Retinal pigment epithelial cell (primary cell): ENCODE data around the gene SIRT1.

Experiments
- DNase-seq: peaks from one replicate; pipeline ENCODE4 v3.0.0-alpha.2; 2010; ENCODE audit warnings: low read depth
- H3K4me3 ChIP-seq: 2 replicates; pipeline ENCODE4 v1.5.1; 2011; ENCODE audit warnings: mild to moderate bottlenecking, low read length, control low read depth, moderate library complexity
- TF ChIP-seq, protein P1 (sequence below): conservative IDR thresholded peaks from 2 replicates; pipeline ENCODE4 v1.5.1; 2011; ENCODE audit warnings: low read depth, low read length, control low read depth, inconsistent platforms

Gene SIRT1

GRCh38 chr10:67878133-67878532 lies 6.3 kb upstream of the SIRT1 start:
- no peak for DNase-seq
- TF ChIP-seq, protein P1, sequence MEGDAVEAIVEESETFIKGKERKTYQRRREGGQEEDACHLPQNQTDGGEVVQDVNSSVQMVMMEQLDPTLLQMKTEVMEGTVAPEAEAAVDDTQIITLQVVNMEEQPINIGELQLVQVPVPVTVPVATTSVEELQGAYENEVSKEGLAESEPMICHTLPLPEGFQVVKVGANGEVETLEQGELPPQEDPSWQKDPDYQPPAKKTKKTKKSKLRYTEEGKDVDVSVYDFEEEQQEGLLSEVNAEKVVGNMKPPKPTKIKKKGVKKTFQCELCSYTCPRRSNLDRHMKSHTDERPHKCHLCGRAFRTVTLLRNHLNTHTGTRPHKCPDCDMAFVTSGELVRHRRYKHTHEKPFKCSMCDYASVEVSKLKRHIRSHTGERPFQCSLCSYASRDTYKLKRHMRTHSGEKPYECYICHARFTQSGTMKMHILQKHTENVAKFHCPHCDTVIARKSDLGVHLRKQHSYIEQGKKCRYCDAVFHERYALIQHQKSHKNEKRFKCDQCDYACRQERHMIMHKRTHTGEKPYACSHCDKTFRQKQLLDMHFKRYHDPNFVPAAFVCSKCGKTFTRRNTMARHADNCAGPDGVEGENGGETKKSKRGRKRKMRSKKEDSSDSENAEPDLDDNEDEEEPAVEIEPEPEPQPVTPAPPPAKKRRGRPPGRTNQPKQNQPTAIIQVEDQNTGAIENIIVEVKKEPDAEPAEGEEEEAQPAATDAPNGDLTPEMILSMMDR = no peak
- no peak overlapping the region for H3K4me3 ChIP-seq

DNA sequence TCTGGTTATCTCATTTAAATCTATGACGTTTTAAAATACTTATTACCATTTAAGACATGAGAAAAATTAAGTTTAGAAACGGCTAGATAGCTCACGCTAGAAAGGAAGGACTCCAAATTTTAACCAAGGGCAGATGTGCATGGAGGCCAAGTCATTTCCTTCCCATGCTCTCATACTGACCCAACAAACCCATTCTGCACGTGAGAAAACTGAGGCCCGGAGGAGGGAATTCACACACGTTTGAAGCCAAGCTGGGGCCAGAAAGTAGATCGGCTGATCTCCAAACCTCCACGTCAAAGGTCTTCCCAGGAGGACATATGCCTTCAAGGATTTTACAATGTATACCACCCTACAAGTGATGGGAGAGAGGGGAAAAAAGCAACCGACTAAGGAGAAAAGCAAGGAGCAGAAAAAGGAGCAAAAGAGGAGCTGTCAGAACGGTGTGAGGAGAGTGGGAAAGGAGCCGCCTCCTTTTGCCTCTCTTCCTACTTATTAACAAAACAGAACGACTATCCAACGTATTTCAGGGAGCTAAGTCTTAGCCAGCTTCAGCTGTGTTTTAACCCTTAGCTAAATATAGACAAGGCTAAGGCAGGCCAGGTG lies 645 bp upstream of the SIRT1 start:
- TF ChIP-seq, protein P1 = no peak
- H3K4me3 ChIP-seq = peak overlapping the region; percentile 69
- no peak for DNase-seq

DNA sequence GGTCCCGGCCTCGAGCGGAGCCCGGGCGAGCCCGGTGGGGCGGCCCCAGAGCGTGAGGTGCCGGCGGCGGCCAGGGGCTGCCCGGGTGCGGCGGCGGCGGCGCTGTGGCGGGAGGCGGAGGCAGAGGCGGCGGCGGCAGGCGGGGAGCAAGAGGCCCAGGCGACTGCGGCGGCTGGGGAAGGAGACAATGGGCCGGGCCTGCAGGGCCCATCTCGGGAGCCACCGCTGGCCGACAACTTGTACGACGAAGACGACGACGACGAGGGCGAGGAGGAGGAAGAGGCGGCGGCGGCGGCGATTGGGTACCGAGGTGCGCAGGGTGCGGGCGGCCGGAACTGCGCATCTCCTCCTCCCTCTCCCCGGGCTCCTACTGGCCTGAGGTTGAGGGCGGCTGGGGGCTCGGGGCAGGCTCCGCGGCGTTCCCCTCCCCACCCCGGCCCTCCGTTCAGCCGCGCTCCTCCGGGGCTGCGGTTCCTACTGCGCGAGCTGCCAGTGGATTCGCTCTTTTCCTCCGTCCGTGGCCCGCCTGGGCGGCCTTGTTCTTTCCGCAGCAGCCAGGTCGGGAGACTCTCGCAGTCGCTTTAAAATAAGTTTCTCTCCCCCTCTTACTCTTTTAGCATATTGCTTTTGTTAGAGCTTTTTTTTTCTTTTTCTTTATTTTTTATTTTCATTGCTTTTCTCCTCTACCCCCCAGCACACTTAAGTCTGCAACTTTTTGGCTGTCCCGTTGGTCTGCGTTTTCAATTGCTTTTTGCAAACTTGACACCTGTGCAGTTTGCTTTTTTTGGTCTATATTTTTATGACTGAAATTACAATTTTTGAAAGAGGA lies 600 bp downstream of the SIRT1 start:
- TF ChIP-seq, protein P1 = no peak
- peak; percentile 23 for DNase-seq
- H3K4me3 ChIP-seq = peak overlapping the region; percentile 69

DNA sequence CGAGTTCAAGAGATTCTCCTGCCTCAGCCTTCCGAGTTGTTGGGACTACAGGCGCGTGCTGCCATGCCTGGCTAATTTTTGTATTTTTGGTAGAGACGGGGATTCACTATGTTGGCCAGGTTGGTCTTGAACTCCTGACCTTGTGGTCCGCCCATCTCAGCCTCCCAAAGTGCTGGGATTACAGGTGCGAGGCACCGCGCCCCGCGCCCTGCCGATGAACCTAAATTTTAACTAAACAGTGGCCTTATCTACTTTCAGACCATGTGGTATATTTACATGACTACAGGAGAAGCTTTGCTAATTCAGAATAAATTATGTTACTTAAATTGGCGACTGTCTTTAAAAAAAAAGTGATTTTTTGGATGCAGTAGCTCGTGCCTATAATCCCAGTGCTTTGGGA lies 9.2 kb downstream of the SIRT1 start:
- no peak overlapping the region for H3K4me3 ChIP-seq
- DNase-seq = no peak
- TF ChIP-seq, protein P1 = no peak

DNA sequence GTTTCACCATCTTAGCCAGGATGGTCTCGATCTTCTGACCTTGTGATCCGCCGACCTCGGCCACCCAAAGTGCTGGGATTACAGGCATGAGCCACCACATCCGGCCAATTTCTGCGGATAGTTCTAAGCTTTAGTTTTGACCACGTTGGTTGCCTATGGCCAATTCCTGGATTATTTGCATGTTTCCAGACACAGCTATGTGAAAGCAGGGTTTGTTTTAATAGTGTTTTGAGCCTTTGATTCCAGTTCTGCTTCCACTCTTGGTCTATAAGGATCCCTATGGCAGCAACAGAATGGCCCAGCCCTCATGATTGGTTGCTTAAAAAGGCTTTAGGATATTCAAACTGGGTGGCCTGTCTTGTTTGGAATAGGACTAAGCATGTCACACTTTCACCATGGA lies 19.1 kb downstream of the SIRT1 start:
- DNase-seq = no peak
- H3K4me3 ChIP-seq = no peak overlapping the region
- TF ChIP-seq, protein P1 = no peak

GRCh38 chr10:67912331-67912946 lies 28.0 kb downstream of the SIRT1 start:
- no peak overlapping the region for H3K4me3 ChIP-seq
- TF ChIP-seq, protein P1 = no peak
- DNase-seq = no peak
